Astrocyte (in vitro differentiated cells and primary cell): ENCODE results near the gene RTN1.

Experiments used
- EZH2 ChIP-seq: IDR thresholded peaks from 2 replicates; pipeline ENCODE4 v1.6.1; 2012; ENCODE audit warnings: mild to moderate bottlenecking, low read length, inconsistent platforms; ENCODE audit not compliant: insufficient read depth
- TF ChIP-seq, protein P1 (sequence below): IDR thresholded peaks from 2 replicates; pipeline ENCODE4 v1.5.1; 2011; ENCODE audit warnings: low read depth, mild to moderate bottlenecking, inconsistent platforms, low read length, moderate library complexity; ENCODE audit not compliant: insufficient read depth

DNA sequence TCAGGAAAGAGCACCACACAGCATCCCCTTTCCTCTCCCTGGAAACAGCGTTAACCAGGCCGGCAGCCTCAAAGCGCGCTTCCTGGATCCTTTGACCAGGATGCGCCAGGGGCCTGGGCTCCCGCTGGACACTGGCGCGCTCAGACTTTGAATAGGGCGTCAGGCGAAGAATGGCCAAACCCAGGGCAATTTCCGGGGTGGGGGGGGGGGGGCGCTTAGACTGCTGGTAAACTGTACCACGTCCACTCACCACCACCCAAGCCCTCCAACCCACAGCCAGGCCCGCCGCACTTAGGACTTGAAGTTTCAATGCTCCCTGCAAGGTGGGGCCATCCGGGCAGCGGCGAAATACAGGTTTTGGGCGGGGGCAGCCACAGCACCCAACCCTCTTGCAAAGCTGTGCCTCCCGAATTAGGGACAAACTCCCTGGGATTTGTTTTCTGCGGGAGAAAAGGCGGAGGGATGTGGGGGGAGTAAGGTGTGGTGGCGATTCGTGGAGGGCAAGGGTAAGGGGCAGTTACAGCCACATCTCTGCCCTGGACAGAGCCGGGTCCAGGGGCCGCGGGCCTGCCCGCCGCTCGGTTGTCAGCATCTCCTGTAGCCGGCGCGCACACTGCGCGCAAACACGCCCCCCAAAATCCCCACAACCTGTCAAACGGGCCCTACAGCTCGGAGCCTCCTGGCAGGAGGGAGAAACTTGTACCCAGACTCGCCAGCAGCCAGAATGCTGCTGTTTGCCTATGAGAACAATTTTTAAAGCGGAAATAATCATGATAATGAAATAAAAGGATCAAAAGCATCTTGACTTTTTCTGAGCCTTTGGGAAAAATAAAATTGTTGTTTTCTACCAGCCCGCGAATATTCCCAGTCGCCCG, 958 bp downstream of the RTN1 start:
- TF ChIP-seq, protein P1, sequence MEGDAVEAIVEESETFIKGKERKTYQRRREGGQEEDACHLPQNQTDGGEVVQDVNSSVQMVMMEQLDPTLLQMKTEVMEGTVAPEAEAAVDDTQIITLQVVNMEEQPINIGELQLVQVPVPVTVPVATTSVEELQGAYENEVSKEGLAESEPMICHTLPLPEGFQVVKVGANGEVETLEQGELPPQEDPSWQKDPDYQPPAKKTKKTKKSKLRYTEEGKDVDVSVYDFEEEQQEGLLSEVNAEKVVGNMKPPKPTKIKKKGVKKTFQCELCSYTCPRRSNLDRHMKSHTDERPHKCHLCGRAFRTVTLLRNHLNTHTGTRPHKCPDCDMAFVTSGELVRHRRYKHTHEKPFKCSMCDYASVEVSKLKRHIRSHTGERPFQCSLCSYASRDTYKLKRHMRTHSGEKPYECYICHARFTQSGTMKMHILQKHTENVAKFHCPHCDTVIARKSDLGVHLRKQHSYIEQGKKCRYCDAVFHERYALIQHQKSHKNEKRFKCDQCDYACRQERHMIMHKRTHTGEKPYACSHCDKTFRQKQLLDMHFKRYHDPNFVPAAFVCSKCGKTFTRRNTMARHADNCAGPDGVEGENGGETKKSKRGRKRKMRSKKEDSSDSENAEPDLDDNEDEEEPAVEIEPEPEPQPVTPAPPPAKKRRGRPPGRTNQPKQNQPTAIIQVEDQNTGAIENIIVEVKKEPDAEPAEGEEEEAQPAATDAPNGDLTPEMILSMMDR, result no peak
- TF ChIP-seq EZH2, result peak; percentile 27
